GM21526 (cell line): ENCODE measurements around the gene SH3D19.
"Not testable (repeated sequence)": the region's sequence is repeated elsewhere in the genome, so short reads cannot be mapped to it uniquely, and the experiment has no call there.

ENCODE experiments used
- ATAC-seq: cut with Tn5 transposase; IDR thresholded peaks from one replicate; pipeline ENCODE4 v1.9.1; 2021; ENCODE audit warnings: moderate library complexity; ENCODE audit not compliant: unreplicated experiment, low FRiP score

Gene SH3D19

DNA sequence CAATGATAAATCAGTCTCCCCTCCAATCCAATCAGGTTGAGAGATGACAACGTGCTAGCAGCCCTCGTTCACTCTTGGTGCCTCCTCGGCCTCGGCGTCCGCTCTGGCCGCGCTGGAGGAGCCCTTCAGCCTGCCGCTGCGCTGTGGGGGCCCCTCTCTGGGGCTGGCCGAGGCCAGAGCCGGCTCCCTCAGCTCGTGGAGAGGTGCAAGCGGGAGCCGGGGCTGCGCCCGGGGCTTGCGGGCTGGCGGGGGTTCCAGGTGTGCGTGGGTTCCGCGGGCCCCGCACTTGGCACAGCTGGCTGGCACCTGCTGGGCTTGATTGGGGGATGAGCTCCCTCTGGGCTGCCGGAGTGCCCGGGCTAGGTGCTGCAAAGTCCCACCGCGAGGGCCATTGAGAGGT, 89.4 kb downstream of the SH3D19 start:
- ATAC-seq: no peak

DNA sequence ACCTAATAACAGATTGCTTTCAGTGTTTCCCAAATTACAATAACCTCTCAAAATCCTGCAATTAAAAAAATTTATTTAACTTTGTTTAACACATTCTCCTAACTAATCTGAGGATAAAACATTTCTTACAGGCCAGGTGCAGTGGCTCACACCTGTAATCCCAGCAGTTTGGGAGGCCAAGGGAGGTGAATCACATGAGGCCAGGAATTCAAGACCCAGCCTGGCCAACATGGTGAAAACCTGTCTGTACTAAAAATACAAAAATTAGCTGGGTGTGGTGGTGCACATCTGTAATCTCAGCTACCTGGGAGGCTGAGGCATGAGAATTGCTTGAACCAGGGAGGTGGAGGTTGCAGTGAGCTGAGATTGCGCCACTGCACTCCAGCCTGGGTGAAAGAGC, 90.0 kb downstream of the SH3D19 start:
- not testable (repeated sequence) for ATAC-seq

DNA sequence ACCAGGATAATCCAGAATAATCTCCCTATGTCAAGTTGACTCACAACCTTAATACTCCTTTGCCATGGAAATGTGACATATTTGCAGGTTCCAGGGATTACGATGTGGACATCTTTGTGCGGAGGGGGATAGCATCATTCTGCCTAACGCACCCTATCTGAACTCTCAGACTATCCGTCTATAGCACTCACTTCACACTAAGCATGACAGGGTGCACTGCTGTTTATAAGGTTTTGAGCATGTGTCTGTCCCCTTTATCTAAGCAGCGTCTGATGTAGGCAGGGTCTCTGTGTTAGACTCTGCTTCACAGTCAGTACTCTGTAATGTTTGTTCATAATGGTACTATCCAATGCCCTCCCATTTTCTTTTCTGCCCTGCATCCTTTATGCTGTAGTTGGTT, 91.8 kb downstream of the SH3D19 start:
- ATAC-seq: no peak

DNA sequence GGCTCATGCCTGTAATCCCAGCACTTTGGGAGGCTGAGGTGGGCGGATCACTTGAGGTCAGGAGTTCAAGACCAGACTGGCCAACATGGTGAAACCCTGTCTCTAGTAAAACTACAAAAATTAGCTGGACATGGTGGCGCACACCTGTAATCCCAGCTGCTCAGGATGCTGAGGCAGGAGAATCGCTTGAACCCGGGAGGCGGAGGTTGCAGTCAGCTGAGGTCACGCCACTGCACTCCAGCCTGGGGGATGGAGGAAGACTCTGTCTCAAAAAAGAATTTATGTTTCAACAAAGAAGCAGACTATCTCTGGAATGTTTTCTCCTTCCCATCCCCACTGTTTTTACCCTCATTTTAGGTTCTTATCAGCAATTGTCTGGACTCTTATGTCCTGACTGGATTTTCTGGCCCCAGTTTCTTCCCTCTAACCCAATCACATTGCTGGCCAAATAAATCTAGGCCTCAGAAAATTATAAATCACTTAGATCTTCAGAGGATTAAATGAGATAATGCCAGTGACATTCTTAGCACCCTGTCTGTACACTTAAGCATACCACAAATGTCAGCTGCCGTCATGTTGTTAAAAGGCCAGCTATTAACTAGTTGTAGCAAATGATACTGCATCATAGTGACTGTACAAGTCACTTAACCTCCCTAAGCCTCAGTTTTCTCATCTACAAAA, 93.3 kb downstream of the SH3D19 start:
- no peak for ATAC-seq

DNA sequence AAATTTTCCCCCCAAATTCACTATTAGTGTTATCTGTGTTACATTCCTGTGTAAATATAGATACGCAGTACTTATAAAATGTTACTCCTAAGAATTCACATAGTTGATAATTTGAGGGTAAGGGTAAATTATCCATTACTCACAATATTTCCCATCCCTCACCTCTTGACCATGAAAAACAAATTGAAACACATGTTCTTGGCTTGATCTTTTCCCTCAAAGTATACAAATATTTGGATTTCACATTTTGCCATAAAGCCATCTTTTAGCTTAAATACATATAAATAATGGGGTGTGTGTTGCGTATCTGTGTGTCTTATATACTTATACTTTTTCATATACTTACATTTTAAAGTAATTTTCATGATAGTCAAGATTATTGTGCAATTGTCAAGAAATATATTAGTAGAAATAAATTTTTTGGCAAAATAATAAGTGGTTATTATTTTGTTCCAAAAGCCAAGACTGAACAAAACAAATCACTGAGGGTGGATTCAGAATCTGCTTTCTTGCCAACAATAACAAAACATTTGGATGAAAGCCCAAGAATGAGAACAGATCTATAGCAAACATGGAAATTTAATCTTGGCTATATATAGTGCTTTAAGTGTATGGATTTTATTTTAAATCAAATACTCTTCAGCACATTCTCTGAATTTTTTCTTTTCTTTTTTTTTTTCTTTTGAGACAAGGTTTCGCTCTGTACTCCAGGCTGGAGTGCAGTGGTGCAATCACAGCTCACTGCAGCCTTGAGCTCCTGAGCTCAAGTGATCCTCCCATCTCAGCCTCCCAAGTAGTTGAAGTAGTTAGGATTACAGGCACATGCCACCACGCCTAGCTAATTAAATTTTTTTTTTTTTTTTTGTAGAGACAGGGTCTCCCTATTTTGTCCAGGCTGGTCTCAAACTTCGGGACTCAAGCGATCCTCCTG, 97.0 kb downstream of the SH3D19 start:
- ATAC-seq: no peak

DNA sequence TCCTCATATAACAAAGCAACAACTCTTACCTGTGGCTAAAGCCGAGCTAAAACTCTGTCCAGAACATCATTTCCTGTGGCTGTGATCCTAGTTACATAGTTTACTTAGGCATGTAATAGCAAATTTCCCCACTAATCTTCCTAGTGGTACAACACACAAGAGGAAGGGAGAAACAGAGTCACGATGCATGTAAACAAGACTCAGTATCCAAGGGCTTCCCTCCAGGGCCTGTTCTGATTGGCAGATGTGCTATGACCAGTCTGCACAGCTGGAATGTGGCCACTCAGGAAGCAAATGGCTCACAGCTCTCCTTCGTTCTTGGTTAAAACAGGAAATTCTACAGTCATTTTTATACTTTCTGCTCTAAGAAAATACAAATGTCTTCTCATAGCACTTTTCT, 97.7 kb downstream of the SH3D19 start:
- no peak for ATAC-seq

DNA sequence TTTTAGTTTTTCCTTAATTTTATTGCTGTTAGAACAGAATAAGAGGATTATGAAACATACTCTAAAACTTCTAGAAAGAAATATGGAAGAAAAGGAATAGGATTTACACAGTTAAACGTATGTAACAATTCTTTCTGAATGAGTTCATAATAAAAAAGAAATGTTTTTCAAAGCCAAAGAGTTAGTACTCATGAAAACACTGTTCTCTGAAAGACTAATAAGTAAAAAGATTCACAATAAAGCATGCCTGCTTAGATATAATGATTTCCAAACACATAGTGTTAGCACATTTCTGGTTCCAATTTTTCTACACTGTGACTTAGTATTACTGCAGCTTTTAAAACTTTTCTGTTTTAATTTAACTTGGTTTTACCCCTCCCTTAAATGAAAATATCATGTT, 98.2 kb downstream of the SH3D19 start:
- ATAC-seq: no peak

DNA sequence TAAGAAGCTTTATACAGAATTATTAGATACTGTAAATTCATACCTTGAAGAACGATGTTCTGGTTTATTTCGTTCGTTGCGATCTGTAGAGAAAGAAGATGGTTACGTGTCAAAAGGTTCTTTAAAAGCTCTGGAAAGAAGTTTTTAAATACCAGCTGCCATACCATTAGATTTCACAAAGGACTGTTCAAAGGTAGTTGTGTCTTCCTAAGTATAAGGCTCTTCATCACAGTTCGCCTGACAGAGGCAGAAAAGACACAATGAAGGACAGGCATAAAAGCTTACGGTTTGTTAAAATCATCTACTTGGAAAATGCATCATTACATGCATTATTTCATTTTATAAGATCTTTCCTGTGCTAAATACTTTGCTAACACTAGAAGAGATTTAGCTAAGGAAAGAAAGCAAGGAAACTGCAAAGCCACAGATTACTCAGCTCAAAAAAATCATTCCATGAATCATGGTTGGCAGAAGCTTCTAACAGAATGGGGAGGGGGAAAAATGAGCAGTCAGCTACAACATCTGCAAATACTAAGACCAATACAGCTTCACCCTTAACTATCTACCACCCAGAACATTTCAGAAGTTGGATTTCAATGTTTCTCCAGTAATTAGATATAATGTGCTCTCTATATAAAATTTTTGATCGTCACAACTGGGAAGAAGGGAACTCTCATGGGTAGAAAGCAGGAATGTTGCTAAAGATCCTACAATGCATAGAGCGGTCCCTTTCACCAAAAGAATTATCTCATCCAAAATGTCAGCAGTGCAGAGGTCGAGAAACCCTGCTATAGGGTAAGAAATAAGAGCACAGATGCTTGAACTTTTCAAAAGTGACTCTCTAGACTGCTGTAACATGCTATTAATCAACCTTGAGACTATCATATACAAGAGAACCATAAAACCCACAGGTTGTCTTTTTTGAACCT, 99.1 kb downstream of the SH3D19 start:
- no peak for ATAC-seq

DNA sequence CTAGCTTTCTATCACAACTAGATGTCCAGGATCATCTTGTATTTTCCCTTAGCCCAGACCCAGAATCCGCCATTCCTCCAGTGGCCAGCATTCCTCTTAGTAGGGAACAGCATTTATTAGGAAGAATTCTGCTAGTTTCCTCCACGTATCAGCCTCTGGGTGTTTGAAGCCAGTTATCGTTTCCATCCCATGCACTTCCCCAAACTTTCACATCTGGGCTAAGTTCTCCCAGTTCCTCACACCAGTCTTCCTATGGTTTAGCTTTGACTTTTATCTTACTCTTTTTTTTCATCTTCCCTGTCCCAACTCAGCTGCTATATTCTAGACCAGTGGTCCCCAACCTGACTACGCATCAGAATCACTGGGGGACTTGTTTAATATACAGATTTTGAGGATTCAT, 101.9 kb downstream of the SH3D19 start:
- ATAC-seq: no peak

DNA sequence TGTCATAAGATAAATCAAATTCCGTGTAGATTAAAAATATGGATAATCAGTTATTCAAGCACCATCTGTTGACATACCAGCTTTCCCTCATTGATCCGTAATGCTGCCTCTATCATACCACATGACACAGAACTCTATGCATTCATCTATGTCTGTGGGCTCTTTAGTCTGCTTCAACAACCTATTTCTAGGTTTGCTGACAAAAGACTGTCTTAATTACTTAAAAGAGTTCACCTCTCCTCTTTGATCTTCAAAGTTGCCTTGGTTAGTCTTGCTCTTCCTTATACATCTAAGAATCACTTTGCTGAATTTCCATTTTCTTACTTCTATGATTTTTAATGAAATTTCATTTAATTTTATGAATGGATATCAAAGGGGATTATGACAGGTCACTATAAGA, 105.5 kb downstream of the SH3D19 start:
- ATAC-seq: no peak

DNA sequence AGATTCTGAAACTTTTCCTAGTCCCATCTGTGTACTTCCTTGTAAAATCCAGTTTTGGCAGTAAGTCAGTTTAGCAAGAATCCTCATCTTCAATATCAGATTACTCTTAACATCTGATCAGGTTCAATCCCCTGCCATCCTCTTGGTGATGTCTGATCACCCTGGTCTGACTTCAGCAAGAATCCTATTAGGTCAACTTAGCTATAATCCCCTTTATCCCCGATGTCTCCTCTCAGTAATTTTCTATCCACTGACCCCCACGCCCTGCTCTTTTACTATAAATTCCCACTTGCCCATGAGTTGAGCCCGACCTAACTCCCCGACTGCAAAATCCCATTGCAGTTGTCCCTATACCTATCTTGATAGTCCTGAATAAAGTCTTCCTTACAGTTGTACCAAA, 106.3 kb downstream of the SH3D19 start:
- no peak for ATAC-seq

DNA sequence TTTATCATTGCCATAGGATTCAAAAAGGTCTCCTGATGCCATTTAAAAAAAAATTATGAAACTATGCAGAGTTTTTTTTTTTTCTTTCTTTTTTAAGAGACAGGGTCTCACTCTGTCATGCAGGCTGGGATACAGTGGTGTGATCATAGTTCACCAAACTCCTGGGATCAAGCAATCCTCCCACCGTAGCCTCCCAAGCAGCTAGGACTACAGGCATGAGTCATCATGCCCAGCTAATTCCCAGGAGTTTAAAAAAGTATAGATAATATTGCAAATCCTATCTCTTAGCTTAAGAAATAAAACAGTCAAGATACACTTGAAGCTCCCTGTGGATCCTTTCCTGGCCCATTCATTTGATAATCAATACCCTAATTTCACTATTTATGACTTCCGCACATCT, 107.1 kb downstream of the SH3D19 start:
- ATAC-seq: no peak

DNA sequence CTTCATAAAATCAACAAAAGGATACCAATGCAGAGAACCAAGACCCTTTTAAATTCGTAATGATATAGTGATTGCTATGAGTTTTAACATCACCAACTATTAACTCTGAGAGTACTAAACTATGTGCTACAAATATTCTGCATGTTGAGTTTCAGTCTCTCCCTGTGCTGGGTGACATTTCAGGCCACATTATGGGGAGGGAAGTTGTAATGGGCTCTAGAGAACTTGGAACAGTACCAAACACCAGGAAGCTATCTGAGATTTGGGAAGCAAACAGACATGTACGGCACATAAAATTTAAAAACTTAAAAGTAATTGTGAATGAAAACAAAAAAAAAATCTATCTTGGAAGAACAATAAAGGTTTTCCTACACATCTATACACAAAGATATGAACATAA, 108.1 kb downstream of the SH3D19 start:
- ATAC-seq: no peak

DNA sequence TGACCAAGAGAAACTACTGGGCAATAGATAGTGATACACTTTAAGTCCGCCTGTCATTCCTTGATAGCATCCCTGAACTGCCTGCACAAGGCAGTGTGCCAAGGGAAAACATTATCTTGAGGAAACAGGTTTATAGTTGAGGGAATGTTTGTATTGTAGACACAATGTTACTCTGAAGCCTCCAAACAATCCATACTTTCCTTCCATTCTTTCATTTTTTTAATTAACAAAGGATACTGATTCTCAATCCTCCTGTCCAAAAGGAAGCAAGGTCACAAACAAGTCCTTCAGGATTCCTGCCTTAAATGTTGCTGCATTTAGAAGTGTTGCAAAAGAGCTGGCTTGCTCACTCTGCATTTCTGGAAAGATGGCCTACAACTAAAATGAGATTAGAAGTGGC, 110.1 kb downstream of the SH3D19 start:
- ATAC-seq: no peak

DNA sequence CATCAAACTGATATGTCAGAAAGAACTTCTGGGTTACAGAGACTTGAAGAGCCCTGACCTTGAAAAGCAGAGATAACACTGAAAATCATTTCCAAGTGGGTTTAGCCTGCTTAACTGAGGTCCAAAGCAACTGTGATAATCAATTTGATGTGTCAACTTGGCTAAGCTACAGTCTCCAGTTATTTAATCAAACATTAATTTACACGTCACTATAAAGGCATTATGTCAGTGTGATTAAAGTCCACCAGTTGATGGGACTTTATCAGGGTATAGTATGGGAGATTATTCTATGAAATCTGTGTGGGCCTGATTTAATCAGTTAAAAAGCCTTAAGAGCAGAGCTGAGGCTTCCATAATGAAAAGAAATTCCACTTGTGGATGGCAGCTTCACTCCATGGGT, 117.5 kb downstream of the SH3D19 start:
- no peak for ATAC-seq

DNA sequence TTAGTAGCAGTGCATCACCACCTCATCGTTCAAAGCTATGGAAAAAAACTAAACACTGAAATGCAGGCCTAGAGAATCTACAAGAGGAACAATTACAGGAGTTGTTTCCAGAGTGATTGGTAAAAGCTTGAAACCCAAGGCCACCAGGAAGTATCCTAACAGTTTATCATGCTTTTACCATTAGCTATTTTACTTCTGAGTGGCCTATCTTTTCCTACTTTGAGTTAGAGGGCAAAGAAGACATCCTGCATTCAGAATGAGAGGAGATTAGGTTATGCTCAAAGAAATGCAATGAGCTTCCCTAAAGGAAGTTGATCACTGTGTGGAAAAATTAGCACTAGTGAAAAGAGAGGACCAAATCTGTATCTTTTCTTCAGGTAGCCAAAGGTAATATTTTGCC, 118.2 kb downstream of the SH3D19 start:
- no peak for ATAC-seq

DNA sequence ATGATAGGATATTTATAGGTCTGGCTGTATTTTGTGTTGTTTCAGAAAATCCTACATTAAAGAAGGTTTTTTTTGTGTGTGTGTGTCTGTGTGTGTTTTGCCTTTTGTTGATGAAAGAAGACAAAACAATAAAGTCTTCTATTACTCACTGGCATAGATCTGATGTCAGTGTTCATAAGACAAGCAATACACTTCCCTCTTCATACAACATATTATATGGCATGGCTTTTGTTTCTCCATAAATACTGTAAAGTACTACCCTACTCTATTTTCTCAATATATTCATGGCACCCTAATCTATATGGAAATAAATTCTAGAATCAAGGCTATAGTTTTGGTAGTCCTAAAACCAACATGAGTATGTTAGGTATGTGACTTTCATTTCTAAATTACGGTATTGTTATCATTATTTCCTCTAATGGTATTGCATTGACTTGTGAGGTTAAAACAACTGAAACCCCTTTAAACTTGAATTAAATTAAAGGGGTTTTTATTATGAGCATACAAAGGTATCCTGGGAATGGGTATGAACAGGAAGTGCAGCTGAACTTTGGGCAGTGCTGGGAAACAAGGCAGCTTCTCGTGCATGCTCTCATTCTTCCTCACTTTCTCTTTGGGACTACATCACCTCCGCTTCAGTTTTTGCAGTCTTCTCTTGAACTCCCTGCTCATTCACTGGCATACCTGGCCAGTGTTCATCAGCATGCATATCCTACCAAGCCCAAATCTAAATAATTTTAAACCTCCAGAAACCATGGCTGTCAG, 119.0 kb downstream of the SH3D19 start:
- no peak for ATAC-seq

DNA sequence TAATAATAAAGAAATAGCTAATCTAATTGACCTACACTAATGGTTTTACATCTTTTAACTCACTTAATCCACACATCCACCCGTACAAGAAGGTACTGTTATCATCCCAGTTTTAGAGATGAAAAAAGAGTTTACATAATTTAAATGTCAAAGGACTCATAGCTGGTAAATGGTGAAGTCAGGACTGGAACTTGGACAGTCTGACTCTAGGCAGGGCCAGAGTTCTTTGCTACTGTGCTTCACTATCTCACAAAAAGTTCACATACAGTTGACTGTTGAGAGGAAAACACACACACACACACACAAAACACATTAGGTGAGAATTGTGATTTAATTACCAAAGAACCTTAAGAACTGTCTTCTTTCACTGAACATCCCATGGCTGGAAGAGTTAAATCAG, 119.7 kb downstream of the SH3D19 start:
- no peak for ATAC-seq

DNA sequence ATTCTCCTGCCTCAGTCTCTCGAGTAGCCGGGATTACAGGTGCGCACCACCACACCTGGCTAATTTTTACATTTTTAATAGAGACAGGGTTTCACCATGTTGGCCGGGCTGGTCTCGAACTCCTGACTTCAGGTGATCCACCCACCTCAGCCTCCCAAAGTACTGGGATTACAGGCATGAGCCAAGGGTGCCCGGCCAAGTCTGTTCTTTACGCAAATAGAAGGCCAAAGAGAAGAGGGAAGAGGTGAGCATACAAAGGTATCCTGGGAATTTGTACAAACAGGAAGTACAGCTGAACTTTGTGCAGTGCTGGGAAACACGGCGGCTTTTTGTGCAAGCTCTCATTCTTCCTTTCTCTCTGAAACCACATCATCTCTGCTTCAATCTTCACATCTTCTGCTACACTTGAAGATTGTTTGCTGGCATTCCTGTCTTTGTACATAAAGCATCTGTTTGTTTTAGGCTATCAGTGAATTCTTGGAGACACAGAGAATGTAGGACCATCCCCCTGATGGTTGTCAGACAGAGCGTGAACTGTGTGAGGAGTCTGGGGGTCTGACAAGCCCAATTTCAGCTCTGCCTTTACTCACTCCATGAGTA, 120.4 kb downstream of the SH3D19 start:
- ATAC-seq: no peak
